Pulmonary artery endothelial cell (primary cell): ENCODE data around the gene CLEC1B. TPM values are rescaled to one million over a fixed set of nuclear protein-coding genes. Genes with fewer than 3 reads are reported as not detected.
"Not testable (repeated sequence)": the region's sequence is repeated elsewhere in the genome, so short reads cannot be mapped to it uniquely, and the experiment has no call there.

Source experiments
- DNase-seq: peaks from one replicate; pipeline ENCODE4 v3.0.0-alpha.2; 2011; ENCODE audit warnings: low read depth, low spot score
- total RNA-seq: library from RNA; depleted of rRNA; stranded (reverse); fragments of >200 nt; gene quantifications from 2 replicates; pipeline ENCODE4 v1.2.3, GENCODE V29; 2014

The CLEC1B gene
- total RNA-seq: 0.18 TPM in 1 of 2 replicates, not detected in the other

DNA sequence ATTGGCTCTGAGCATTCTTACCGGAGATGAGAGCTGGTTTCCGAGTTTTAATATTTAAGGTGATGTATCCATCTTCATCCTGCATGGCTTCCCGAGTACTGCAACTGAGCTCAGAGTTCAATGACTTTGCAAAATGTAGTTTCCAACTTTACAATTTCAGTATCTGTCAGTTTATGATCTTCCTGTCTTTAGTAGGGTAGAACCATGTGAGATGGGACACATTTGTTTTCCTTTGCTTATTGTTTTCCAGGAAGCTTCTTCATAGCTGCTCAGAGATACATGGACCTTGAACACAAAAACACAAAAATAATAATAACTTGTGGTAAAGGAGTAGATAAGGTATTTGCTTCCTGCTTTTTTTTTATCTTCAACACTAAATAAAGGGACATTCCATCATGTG, at the start of gene CLEC1B:
CLEC1B (minus strand) TSS at position 106 of the 400 bp plus-strand sequence; CDS start at position 85, 21 bp downstream.
- no peak for DNase-seq

DNA sequence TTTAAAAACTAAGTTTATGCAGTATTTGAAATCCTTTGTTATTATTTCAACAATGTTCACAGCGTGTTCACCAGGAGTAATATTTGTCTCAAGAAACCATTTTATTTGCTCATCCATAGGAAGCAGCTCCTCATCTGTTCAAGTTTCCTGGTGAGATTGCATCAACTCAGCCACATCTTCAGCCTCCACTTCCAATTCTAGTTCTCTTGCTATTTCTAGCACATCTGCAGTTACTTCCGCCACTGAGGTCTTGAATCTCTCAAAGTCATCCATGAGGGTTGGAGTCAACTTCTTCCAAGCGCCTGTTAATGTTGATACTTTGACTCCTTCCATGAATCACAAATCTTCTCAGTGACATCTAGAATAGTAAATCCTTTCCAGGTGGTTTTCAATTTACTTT, 49.6 kb upstream of the CLEC1B start:
- DNase-seq: no peak

DNA sequence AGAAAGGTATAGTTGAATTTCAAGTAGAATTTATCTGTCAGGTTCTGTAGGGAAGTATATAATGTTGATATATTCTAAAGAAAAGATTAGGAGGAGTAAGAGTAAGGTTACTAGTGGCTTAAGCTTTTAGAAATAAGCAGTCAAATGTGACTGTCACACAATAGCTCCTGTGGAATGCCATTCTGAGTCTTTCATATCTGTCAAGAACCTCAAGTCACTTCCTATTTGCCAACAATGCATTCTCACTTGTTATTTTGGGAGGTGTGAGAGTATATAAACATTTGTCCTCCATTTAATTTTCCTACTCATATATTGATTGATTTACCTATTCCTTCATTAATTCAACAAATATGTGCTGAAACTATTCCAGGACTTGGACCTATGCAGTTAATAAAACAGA, 43.2 kb upstream of the CLEC1B start:
- DNase-seq: no peak

DNA sequence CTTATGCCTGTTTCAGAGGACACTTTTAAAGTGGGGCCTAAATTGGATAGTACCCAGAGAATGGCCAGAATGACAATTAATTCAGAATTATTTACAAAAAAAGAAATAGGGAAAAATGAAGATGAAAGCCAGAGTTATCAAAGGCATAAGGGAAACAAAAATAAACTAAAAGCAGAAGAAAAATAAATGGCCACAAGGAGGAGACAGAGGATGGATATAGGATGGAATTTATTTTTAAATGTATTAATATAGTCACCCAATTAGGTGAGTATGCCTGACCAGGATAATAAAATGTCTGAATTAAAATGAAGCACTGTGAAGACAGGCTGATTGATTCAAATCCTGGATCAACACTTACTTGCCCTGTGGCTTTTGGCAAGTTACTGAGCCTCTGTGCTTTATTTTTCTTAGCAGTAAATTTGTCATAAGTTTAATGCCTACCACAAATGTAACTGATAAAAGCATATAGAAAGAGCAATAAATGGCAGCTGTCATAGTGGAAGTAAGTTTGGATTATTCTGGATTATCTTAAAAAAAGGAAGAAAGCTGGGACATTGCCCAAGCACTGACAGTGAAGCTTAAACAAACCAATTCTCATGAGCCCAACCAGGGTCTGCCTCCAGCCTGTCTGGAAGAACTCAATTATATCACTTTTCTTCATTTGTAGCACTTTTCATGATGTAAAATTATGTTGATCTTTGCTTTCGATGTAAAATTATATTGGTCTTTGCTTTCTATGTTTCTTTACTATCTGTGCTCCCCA, 35.0 kb upstream of the CLEC1B start:
- DNase-seq: no peak

DNA sequence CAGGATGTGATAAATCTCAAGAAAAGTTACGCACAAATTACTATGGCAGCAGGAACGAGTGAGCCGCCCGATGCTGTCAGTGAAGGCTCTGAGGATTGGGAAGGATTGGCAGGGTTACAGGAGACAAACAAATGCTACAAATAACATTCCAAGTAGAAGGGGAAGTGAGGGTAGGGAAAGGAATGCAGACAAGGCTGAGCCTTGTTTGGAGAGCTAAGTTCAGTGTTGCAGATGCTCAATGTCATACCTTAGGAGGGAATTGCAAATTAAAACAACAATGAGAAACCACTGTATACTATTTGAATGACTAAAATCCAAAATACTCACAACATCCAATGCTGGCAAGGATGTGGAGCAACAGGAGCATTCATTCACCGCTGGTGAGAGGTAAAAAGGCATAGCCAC, 32.9 kb upstream of the CLEC1B start:
- DNase-seq: peak; percentile 99

DNA sequence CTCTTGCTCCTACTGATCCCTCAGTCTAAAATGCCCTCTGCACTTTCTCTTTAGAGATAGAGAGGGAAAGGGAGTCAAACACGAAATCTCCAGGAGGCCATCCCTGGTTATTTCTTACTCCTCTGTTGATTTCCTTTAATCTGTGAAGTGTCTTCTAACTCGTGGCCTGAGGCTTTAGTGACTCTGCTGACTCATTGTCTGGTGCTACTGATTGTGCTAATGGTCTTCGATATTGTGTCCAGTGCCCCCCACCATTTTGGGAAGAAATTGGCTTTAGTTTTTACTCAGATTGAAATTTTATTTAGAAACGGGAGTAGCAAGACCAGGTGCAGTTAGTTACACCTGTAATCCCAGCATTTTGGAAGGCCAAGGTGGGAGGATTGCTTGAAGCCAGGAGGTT, 32.4 kb upstream of the CLEC1B start:
- DNase-seq: peak; percentile 77

DNA sequence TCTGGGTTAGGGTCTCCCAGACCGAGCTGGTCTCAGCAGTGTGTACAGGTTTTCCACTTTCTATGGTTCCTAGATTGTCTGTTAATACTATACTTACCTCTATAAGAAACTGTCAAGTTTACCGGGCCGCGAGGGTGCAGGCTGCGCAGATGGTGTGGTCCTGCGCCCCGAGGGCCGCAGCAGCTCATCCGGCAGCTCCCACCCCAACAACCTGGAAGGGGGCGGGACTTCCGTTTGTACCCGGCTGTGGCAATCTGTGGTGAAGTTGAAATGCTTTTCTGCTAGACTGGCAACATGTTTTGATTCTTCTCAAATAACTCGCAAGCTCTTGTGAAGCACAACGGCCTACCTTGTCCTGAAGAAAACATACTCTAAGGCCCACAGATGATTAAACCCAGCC, 31.5 kb upstream of the CLEC1B start, which contains the start of gene CLEC9A:
CLEC9A (plus strand) TSS at position 237 of the 400 bp plus-strand sequence. CDS start 22,006 bp downstream, outside the sequence.
- DNase-seq: no peak

DNA sequence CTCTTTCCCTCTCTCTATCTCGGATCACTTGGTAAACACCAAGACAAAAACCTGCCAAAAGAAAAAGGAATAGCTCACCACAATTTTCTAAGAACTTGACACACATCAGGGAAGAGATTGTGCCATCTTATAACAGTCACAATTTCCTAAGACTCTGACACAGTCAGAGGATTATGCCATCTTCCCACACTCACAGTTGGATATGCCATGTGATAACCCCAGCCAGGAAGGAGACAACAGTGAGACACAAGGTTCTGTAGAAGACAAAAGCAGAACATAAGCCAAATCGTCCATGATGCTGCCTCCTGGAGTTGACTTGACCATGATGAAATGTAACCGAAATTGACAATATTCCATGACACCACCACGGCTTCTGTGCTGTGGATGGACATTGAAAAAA, 28.8 kb upstream of the CLEC1B start:
- DNase-seq: no peak

DNA sequence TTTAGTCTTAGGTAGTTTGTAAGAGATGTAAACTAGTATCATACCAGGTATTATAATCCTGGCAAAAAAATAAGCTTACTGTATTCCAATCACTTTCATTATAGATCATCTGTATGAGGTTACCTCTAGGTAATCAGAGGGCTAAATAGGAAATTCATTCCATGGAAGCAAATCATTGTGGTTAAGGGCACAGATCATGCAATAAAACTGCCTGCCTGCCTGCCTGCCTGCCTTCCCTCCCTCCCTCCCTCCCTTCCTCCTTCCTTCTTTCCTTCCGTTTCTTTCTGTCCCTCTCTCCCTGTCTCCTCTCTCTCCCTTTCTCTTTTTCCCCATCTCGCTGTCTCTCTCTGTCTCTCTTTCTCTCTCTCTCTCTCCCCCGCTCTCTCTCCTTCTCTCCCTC, 28.4 kb upstream of the CLEC1B start:
- no peak for DNase-seq

DNA sequence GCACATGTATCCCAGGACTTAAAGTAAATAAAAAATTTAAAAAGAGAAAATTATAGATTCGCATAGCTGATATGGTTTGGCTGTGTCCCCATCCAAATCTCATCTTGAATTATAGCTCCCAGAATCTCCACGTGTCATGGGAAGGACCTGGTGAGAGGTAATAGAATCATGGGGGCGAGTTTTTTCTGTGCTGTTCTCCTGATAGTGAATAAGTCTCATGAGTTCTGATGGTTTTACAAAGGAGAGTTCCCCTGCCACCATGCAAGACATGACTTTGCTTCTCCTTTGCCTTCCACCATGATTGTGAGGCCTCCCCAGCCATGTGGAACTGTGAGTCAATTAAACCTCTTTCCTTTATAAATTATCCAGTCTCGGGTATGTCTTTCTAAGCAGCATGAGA, 27.7 kb upstream of the CLEC1B start:
- DNase-seq: not testable (repeated sequence)

DNA sequence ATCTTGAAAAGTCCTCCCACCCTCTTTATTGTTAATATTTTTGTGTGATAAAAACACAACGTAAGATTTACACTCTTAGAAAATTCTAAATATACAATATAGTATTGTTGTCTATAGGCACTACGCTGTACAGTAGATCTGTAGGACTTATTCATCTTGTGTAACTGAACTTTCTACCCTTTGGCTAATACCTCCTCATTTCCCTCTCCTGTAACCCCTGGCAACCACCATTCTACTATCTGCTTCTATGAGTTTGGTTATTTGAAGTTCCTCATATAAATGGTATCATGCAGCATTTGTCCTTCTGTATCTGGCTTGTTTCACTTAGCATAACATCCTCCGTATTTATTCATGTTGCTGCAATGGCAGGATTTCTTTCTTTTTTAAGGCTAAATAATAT, 26.3 kb upstream of the CLEC1B start:
- no peak for DNase-seq

DNA sequence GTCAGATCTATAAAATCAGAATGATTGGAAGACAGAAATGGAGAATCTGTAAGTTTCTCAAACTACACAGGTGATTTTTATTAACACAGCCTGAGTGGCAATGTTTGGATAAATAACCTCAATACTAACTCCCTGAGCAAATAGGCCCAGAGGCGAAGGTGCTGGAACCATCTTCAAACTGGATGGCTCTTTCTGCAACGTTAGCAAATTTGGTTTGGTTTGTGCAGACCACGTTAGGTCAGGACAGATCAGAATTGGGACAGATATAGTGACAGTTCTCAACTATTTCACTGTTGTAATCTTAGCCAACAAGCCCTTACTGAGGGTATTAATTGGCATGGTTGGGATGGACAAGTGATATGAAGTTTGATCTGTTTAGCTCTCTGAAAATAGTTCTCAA, 22.4 kb upstream of the CLEC1B start:
- DNase-seq: no peak

DNA sequence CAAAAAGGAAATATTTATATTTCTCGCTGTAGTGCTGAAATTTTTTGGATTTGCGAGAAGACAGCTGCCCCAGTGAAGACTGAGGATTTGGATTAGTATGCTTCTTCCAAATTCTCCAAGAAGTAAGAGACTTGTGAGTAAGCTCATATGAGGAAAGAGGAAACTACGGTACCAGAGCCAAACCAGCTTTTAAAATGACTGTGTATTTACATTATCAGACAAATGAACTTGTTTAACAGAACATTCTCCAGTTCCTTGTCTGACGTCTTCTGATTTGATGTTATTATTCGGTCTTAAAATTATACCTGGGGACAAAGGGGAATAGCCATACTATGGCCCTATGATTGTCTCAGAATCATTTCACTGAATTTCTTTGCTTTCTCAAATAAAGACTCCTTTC, 19.5 kb upstream of the CLEC1B start:
- no peak for DNase-seq

DNA sequence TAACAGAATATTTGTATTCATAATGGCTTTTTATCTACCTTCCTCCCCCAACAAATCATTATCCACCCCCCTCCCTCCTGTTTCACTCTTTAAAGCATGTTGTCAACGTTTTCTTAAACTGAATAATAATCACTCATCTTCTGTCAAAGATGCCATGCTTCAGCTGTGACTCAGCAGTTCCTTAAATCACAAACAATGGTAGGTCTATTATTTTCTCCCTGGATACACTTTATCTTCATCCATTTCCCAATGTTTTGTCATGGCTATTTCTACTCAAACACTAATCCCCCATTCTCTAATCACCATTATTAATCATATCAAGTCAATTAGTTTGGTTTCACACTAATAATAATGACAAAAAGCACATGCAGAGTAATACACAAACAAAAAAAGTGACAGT, 18.0 kb upstream of the CLEC1B start:
- DNase-seq: peak; percentile 79

DNA sequence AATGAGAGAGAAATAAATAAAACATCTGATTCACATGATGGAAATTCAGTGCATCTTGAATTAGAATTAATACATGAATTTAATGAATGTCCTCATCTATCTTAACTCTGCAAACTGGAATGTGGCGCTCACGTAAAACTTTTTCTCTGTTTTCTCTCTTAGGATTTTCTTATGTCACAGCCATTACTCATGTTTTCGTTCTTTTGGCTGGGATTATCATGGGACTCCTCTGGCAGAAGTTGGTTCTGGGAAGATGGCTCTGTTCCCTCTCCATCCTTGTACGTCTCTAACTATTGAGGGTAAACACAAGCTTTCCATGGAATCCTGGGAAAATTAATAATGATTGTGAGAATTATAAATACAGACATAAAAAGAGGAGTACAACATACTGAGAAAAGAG, 16.5 kb upstream of the CLEC1B start:
- DNase-seq: no peak

DNA sequence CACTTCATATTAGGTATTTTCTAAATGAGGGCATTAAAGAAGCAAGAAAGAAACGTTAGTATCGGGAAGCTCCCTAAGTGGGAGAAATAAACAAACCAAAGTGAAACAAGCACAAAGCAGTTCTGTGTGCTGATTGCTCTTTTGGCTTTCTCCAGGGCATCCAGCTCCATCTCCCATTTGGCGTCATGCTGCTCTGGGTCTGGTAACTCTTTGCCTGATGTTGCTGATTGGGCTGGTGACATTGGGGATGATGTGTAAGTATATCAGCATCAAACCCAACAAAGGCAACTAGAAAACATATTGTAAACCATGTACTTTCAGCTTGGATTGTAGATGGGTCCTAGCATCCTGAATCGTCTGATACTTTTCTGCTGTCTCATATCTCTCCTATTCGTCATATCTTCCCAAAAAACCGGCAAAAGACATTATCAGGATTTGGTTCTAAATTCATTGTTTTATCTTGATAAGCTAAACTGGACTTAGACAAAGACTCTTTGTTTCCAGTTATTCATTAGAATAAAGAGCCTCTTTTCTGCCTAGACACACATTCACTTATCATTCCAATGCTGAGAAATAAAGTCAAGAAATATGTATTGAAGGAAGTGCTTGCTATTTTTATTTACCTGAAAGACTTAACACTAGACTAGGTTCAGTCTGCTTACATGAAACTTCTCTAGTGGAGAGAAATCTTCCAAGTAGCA, 13.9 kb upstream of the CLEC1B start:
- DNase-seq: no peak

DNA sequence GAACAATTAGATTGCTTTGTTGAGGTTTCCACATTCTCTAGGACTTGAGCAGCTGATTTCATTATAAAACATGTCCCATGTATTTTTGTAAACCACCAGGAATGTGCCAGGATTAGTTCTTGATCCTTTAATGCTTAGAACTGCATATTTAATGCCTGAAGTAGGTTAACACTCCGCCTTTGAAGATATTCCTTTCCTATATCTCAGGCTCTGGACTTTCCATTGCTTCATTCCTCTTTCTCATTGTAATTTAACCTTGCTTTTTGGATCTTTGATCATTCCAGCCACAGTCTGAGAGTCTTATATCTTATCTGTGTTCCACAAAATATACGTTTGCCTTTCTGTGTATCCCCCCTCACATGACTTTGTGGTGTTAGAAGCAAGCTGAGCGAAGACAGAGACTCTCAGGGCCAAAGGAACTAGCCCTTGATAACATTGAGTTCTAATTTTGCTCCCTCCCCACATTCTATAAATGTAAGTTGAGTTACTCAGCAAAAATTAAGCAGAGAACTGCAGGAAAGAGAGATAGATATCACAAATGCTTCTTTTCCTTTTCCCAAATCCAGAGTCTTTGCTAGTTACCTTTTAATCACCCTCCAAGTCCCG, 2.4 kb upstream of the CLEC1B start:
- no peak for DNase-seq

DNA sequence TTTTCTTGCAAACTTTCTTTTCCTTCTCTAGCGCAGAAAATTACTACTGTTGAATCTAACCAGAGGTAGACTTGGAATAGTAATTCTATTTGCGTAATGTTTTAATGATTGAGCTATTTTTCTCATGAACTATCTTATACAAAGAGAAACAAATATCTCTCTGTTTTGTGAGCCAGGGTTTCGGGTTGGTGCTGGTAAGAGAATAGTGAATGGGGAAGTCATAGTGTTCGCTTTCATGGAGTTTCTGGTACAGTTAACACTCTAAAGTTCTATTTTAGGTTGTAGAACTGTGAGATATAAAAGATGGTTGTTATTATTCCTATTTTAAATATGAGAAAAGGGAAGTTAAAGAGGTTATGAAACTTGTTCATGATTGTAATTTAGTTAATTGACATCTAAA, 6.6 kb downstream of the CLEC1B start:
- DNase-seq: no peak

DNA sequence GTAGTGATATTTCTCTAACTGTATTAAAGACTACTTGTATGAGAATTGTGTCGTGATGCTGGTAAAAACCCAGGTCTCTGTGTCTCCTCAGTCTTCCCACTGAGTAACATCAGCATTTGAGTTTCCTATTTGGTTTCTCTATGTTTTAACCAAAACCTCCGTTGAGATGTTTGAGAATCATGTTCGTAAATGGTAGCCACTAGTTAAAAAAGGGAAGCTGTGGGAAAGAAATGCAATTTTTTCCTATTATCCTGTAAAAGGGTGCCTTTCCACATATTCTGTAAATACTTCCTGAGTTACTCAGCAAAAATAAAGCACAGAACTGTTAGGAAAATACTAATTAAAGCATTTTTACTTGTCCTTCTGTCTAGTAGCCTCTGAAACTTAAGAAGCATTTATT, 7.0 kb downstream of the CLEC1B start:
- no peak for DNase-seq

DNA sequence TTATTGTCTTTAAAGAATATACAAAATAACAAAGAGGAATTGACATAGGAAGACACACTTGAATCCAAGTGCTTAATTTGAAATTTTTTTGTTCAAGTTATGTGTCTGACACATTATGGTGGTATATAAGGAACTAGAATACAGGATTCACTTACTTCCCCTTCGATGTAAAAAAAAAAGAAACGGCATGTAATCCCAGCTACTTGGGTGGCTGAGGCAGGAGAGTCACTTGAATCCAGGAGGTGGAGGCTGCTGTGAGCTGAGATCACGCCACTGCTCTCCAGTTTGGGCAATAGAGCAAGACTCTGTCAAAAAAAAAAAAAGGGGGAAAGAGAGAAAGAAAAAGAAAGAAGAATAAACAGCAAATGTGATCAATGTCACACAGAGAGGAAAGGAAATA, 18.8 kb downstream of the CLEC1B start:
- DNase-seq: no peak

DNA sequence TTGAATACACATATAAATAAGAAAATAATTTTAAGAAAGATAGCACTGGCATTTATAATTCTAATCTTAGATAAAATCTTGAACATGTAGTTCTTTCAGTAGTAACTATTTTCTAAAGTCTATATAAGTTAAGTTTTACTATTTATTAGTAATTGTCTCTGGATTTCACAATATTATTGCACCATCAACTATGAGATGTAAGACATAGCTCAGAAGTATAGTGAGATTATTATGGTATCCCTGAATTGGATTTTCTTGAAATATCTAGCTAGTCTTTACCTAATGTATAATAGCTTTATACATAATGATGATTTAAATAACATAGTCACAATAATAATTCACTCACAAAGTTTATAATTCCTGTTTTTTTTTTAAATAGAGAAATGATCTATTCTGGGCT, 21.0 kb downstream of the CLEC1B start:
- no peak for DNase-seq

DNA sequence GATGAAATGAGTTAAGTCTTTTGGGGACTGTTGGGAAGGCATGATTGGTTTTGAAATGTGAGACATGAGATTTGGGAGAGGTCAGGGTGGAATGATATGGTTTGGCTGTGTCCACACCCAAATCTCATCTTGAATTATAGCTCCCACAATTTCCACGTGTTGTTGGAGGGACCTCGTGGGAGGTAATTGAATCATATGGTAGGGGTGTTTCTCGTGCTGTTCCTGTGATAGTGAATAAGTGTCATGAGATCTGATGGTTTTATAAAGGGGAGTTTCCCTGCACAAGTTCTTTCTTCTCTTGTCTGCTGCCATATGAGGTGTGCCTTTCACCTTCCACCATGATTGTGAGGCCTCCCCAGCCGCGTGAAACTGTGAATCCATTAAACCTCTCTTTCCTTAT, 22.3 kb downstream of the CLEC1B start:
- not testable (repeated sequence) for DNase-seq

DNA sequence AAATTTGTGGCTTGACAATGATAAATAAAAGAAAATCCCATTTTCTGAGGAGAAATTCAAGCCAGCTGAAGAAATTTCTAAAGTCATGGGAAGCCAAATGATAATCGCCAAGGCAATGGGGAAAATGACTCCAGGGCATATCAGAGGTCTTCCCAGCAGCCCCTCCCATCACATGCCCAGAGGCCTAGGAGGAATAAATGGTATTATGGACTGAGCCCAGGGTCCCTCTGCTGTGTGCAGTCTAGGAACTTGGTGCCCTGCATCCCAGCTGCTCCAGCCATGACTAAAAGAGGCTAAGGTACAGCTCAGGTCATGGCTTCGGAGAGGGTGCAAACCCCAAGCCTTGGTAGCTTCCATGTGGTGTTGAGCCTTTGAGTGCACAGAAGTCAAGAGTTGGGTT, 23.3 kb downstream of the CLEC1B start:
- no peak for DNase-seq
